Measurements from ENCODE around the gene FCN1.

DNA sequence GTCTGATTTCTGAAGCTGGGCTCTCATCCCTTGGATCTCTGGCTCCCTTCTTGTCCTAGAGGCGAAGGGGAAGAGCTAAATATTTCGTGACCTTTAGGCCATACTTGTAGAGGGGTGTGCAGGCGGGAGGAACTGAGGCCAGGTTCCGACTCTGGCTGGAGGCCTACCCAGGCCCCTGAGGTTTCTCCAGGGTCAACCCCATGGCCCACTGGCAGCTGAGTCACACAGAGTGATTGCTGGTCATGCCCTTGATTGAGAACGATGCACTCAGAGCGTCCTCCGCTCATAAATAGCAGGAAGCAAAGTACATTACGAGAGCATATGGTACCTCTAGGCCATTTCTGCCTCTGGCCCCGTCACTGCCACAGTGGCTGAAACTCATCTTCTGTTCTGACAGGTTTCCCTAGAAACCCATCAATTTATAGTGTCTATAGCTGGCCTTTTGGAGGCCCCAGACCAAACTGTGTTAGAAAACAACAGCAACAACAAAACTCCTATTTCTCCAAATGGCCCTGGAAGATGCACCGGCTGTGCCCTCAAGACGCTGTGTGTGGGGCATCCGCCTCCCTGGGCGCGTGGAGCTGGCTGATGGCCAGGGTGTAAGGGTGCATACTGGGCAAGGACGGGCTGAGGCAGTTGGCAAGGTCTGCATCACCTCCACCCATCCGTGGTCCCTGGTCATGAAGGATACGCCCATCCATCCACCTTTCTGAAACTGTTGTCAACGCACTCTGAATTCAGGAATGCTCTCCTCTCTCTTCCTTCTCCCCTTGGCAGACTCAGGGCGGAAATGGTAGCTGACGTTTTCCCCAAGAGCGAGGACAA, 32.9 kb upstream of the FCN1 start:
- TF ChIP-seq POLR2AphosphoS5 (IDR thresholded peaks at IDR 0.05; ENCODE audit: low read depth, low read length) (no peak), REST (IDR thresholded peaks at IDR 0.05; ENCODE audit: insufficient read depth in 1 of 2, low read depth in 2 of 2, low read length in 2 of 2) (no peak), FOXP2 (optimal IDR thresholded peaks at IDR 0.05; ENCODE audit: borderline replicate concordance, extremely low read depth, extremely low read length, insufficient read depth) (no peak)

Measured in PFSK-1 (cell line).